Hepatocyte (in vitro differentiated cells): Measurements from ENCODE around the gene MYBPC2. TPM values are rescaled to one million over a fixed set of nuclear protein-coding genes. Genes with fewer than 3 reads are reported as not detected.
A peak's percentile ranks its signal among the peaks of the same experiment; 100 is the strongest.

Experiments
- DNase-seq: peaks from one replicate; pipeline ENCODE4 v3.0.0-alpha.2; 2016; ENCODE audit warnings: low spot score
- H2AFZ ChIP-seq: fragments of 200-600 bp; sonication (generic); 2 replicates; pipeline ENCODE4 v1.6.0; 2016; ENCODE audit warnings: antibody characterized with exemption, mild to moderate bottlenecking
- H3K27ac ChIP-seq: fragments of 200-600 bp; sonication (generic); 2 replicates; pipeline ENCODE4 v1.5.1; 2016; ENCODE audit warnings: mild to moderate bottlenecking
- H3K27me3 ChIP-seq: fragments of 200-600 bp; sonication (generic); 2 replicates; pipeline ENCODE4 v1.6.1; 2016
- H3K36me3 ChIP-seq: fragments of 200-600 bp; sonication (generic); replicated peaks from 2 replicates; pipeline ENCODE4 v1.5.1; 2016; ENCODE audit warnings: low read depth; ENCODE audit not compliant: insufficient read depth
- H3K4me1 ChIP-seq: fragments of 200-600 bp; sonication (generic); 2 replicates; pipeline ENCODE4 v1.5.1; 2016; ENCODE audit warnings: mild to moderate bottlenecking, moderate library complexity; ENCODE audit not compliant: insufficient read depth
- H3K4me2 ChIP-seq: fragments of 200-600 bp; sonication (generic); 2 replicates; pipeline ENCODE4 v1.6.0; 2016
- H3K4me3 ChIP-seq: fragments of 200-600 bp; sonication (generic); 2 replicates; pipeline ENCODE4 v1.5.1; 2016; ENCODE audit warnings: mild to moderate bottlenecking
- H3K79me2 ChIP-seq: fragments of 200-600 bp; sonication (generic); 2 replicates; pipeline ENCODE4 v1.6.0; 2017; ENCODE audit warnings: mild to moderate bottlenecking
- H3K9me2 ChIP-seq: fragments of 200-600 bp; sonication (generic); replicated peaks from 2 replicates; pipeline ENCODE4 v1.6.0; 2017; ENCODE audit warnings: mild to moderate bottlenecking; ENCODE audit not compliant: insufficient read depth
- H3K9me3 ChIP-seq: fragments of 200-600 bp; sonication (generic); 2 replicates; pipeline ENCODE4 v1.5.1; 2016; ENCODE audit warnings: low read depth, mild to moderate bottlenecking
- H4K20me1 ChIP-seq: fragments of 200-600 bp; sonication (generic); 2 replicates; pipeline ENCODE4 v1.6.0; 2016; ENCODE audit warnings: mild to moderate bottlenecking; ENCODE audit not compliant: insufficient read depth, poor library complexity, severe bottlenecking
- CTCF ChIP-seq: fragments of 200-600 bp; sonication (generic); IDR thresholded peaks from 2 replicates; pipeline ENCODE4 v1.5.1; 2016; ENCODE audit warnings: antibody characterized with exemption, mild to moderate bottlenecking; ENCODE audit not compliant: poor library complexity
- EZH2 ChIP-seq: fragments of 200-600 bp; sonication (generic); IDR thresholded peaks from 2 replicates; pipeline ENCODE4 v1.6.1; 2016; ENCODE audit warnings: antibody characterized with exemption, mild to moderate bottlenecking, borderline replicate concordance
- EZH2phosphoT487 ChIP-seq: fragments of 200-600 bp; sonication (generic); IDR thresholded peaks from one replicate; pipeline ENCODE4 v1.6.1; 2018; ENCODE audit warnings: antibody characterized with exemption, mild to moderate bottlenecking, low read depth, moderate library complexity; ENCODE audit not compliant: unreplicated experiment, severe bottlenecking
- WGBS: methylation state at CpG from one replicate; pipeline ENCODE4 v1.1.6; 2016; ENCODE audit warnings: low lambda C conversion rate; ENCODE audit errors: missing lambda C conversion rate; 5-methylcytosine and 5-hydroxymethylcytosine counted together
- polyA plus RNA-seq: library from polyadenylated mRNA; unstranded; fragments of >200 nt; fragmentation: Nextera tagmentation; extraction: Ambion mirVana; gene quantifications from 2 replicates; pipeline ENCODE4 v1.2.1, GENCODE V29; 2016
- total RNA-seq: library from RNA; depleted of rRNA; stranded (reverse); fragments of >200 nt; gene quantifications from 2 replicates; pipeline ENCODE4 v1.2.3, GENCODE V29; 2014

The MYBPC2 gene
- total and polyA plus RNA-seq, 2 experiments from 2014 or later, result 0.07 TPM; not detected in 1

DNA sequence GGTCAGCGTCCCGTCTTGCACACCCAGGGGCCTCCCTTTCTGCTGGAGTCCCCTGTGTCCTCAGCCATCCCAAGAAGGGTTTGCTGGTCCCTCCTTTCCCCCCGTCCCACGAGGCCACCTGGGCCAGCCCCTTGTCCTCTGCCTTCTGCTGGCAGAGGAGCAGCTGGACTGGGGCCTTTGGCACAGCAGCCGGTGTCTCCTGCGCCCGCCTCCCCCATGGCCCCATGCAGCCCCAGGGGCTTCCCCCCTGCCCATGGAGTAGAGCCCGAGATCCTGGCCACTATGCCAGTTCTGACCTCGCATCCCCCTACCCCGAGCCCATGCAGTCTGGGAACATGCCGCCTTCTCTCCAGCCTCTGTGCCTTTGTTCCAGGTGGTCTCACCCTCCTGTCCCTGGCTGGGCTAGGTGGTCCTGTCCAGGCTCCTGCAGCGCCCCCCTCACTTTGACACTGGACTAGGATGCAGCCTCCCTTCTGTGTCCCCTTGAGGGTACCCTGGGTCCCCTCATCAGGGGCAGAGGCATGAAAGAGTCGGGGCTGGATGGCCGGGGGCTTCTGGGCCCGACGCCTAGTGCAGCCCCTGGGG, 49.7 kb downstream of the MYBPC2 start:
- Histone ChIP-seq H3K4me3 (no peak overlapping the region), H3K27me3 (peaks cover 4% of the 10 kb centered on the region), H3K4me2 (no peak overlapping the region), H3K4me1 (peaks cover 3% of the 10 kb centered on the region), H2AFZ (no peak overlapping the region), H3K9me2 (no peaks in the 10 kb centered on the region), H3K9me3 (no peaks in the 10 kb centered on the region), H4K20me1 (peaks cover 34% of the 10 kb centered on the region), H3K36me3 (no peaks in the 10 kb centered on the region), H3K27ac (no peak overlapping the region), H3K79me2 (peaks cover 17% of the 10 kb centered on the region)
- WGBS, result 94% methylated on average over 10 of the region's 16 CpGs
- no peak for DNase-seq
- TF ChIP-seq EZH2 (no peak), EZH2phosphoT487 (no peak), CTCF (no peak)

DNA sequence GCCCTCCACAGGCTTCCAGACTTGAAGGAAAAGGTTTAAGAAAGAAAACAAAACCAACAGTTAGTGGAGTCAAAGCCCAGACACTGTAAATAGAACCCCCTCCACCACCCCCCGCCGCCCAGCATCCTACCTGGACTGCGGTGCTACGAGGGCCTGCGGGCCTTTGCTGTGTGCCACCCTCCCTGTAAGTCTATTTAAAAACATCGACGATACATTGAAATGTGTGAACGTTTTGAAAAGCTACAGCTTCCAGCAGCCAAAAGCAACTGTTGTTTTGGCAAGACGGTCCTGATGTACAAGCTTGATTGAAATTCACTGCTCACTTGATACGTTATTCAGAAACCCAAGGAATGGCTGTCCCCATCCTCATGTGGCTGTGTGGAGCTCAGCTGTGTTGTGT, 50.2 kb downstream of the MYBPC2 start:
- no peak for DNase-seq
- Histone ChIP-seq H4K20me1 (peaks cover 28% of the 10 kb centered on the region), H3K27ac (no peak overlapping the region), H3K9me3 (no peaks in the 10 kb centered on the region), H3K9me2 (no peaks in the 10 kb centered on the region), H3K4me1 (no peaks in the 10 kb centered on the region), H3K36me3 (no peaks in the 10 kb centered on the region), H2AFZ (no peak overlapping the region), H3K27me3 (peaks cover 8% of the 10 kb centered on the region), H3K79me2 (peaks cover 11% of the 10 kb centered on the region), H3K4me3 (no peak overlapping the region), H3K4me2 (no peak overlapping the region)
- TF ChIP-seq EZH2phosphoT487 (no peak), EZH2 (no peak), CTCF (no peak)
- 95% methylated on average over 10 of the region's 10 CpGs for WGBS

GRCh38 chr19:50485284-50485955, 52.7 kb downstream of the MYBPC2 start:
- Histone ChIP-seq H3K27me3 (peaks cover 8% of the 10 kb centered on the region), H3K9me2 (no peaks in the 10 kb centered on the region), H3K4me1 (no peaks in the 10 kb centered on the region), H2AFZ (no peak overlapping the region), H3K9me3 (no peaks in the 10 kb centered on the region), H3K4me2 (no peak overlapping the region), H3K27ac (no peak overlapping the region), H3K4me3 (no peak overlapping the region), H3K36me3 (no peaks in the 10 kb centered on the region), H3K79me2 (no peaks in the 10 kb centered on the region), H4K20me1 (peaks cover 5% of the 10 kb centered on the region)
- no peak for DNase-seq
- WGBS, result 98% methylated on average over 8 of the region's 10 CpGs
- TF ChIP-seq EZH2, result no peak

DNA sequence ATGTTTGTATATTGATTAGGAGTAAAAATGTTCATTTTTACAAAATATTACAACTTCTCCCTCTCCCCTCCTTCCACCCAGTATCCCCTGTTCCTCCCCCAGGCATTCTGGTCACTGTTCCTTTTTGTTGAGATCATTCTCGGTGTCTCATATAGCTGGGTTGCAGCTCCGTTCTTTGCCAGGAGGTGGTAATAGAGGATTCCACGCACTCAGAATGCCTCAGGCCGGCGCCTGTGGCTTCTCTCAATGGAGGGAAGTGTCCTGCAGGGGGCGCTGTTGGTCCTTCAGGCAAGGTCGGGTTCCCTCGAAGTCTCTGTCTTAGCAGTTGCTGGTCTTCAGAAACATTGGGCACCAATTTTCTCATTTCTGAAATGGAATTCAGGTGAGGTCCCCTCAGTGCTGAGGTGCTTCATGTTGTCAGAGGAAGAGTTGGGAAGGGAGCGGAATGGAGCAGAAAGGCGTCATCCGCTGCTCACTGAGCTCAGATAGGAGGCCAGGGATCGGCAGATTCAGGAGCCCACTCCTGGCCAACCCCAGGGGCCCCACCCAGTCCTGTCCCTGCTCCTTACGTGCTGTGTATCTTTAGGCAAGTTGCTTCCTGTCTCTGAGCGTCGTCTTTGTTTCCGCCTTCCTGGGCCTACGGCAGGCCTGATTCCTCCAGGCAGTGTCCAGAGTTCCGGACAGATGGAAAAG, 54.3 kb downstream of the MYBPC2 start:
- Histone ChIP-seq H3K4me2 (no peak overlapping the region), H3K9me3 (no peaks in the 10 kb centered on the region), H3K4me1 (no peaks in the 10 kb centered on the region), H4K20me1 (no peaks in the 10 kb centered on the region), H3K9me2 (no peaks in the 10 kb centered on the region), H3K79me2 (no peaks in the 10 kb centered on the region), H3K27me3 (peaks cover 16% of the 10 kb centered on the region), H3K36me3 (no peaks in the 10 kb centered on the region), H3K27ac (no peak overlapping the region), H2AFZ (no peak overlapping the region), H3K4me3 (no peak overlapping the region)
- no peak for DNase-seq
- TF ChIP-seq EZH2 (no peak), EZH2phosphoT487 (no peak), CTCF (peak; percentile 40)
- 82% methylated on average over 18 of the region's 18 CpGs for WGBS
